ENCODE results near the gene FGD2.

The FGD2 gene

GRCh38 chr6:37005061-37005810, at the start of gene FGD2:
FGD2 (plus strand) TSS chr6:37005655; CDS start chr6:37005818, 163 bp downstream.
- DNase-seq: no peak

GRCh38 chr6:36955671-36956445, 49.6 kb upstream of the FGD2 start:
- DNase-seq: no peak

- no peak for DNase-seq
Measured at GRCh38 chr6:36956446-36956820, 49.0 kb upstream of the FGD2 start.

- no peak for DNase-seq
Measured at GRCh38 chr6:36957773-36958271, 47.6 kb upstream of the FGD2 start.

GRCh38 chr6:36958775-36959554, 46.5 kb upstream of the FGD2 start:
- DNase-seq: no peak

- DNase-seq: no peak
Measured at GRCh38 chr6:36959555-36960250, 45.8 kb upstream of the FGD2 start.

GRCh38 chr6:36961441-36962435, 43.7 kb upstream of the FGD2 start:
- no peak for DNase-seq

GRCh38 chr6:36962874-36963273, 42.6 kb upstream of the FGD2 start:
- no peak for DNase-seq

GRCh38 chr6:36963451-36964290, 41.8 kb upstream of the FGD2 start:
- DNase-seq: no peak

GRCh38 chr6:36964349-36964748, 41.1 kb upstream of the FGD2 start:
- DNase-seq: no peak

GRCh38 chr6:36964908-36965307, 40.5 kb upstream of the FGD2 start:
- no peak for DNase-seq

GRCh38 chr6:36967301-36967700, 38.2 kb upstream of the FGD2 start:
- no peak for DNase-seq

GRCh38 chr6:36967757-36968156, 37.7 kb upstream of the FGD2 start:
- no peak for DNase-seq

GRCh38 chr6:36968266-36968977, 37.0 kb upstream of the FGD2 start:
- DNase-seq: no peak

- no peak for DNase-seq
Measured at GRCh38 chr6:36969240-36969691, 36.2 kb upstream of the FGD2 start.

GRCh38 chr6:36969988-36970891, 35.2 kb upstream of the FGD2 start:
- no peak for DNase-seq

GRCh38 chr6:36970892-36971842, 34.3 kb upstream of the FGD2 start:
- DNase-seq: no peak
